HPDE6-E6E7 (cell line): ENCODE data around the gene SPIN1.

Source experiments
- DNase-seq: peaks from one replicate; pipeline ENCODE4 v3.0.0; 2011; ENCODE audit warnings: missing footprints; ENCODE audit errors: extremely low spot score

SPIN1 gene

DNA sequence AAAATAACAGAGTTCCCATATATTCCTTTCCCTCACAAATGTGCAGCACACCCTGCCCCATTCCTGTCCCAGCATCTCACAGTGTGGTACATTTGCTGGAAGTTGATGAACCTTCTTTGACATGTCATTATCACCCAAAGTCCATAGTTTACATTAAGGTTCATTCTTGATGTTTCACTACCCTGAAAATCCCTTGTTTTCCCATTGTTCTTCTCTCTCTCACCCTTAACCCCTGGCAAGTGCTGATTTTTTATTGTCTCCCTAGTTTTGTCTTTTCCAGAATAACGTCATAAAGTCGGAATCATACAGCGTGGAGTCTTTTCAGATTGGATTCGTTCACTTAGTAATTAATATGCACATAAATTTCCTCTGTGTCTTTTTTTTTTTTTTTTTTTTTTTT is 48.1 kb downstream of the SPIN1 start:
- no peak for DNase-seq

- DNase-seq = no peak
These were observed 49.2 kb downstream of the SPIN1 start for GRCh38 chr9:88437210-88438146.

GRCh38 chr9:88438811-88439210 is 50.6 kb downstream of the SPIN1 start:
- DNase-seq = no peak

GRCh38 chr9:88441301-88442007 is 53.2 kb downstream of the SPIN1 start:
- DNase-seq = no peak

GRCh38 chr9:88443480-88444113 is 55.4 kb downstream of the SPIN1 start:
- DNase-seq = no peak

DNA sequence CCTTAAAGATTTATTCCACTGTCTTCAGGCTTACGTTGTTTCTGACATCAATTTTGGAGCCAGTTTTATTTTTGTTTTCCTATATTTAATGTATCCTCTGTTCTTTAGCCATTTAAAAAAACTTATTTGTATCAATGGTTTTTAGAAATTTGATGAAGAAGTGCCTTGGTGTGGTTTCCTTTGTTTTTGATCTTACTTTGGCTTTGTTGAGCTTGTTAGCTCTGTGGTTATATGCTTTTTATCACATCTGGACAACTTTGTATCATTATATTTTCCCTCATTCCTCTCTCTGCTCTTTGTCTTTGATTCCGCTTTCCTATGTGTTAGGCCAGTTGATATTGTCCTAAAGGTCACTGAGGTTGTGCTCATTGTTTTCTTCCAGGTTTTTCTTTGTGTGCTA is 58.5 kb downstream of the SPIN1 start:
- DNase-seq = no peak

DNA sequence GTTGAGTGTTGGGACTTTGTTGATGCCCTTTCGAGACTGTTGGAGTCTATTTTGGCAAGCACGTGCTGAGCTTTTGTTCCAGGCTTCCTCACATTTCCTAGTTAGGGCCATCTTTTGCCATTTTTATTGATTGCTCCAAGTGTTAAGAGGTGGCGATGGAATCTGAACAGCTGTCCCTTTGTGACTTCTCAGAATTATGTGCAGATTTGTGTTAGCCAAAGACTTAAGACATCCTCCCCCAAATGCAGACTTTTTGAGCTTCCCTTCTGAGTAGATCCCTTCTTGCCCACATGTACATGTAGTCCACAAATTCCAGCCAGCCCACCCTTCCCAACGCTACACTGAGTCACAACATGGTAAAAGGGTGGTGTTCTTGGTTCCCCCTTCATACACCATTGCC is 59.2 kb downstream of the SPIN1 start:
- no peak for DNase-seq

DNA sequence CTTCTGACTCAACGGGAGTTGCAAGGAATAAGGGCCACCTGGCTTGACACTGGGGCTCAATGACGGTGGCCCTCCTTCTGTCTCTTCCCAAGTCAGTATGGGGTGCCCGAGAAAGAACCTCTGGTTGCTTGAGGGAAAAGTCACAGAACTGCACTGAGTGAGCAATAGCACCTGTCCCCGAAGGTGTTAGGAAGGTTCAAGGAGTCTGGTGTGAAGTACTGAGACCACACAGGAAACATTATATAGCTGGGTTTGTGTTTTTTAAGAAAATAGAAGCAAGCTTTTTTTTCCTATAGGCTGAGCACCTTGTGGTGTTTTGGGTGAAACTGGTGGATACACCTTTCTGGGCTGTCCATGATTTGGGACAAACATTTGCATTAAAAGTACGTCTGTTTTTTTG is 62.9 kb downstream of the SPIN1 start:
- no peak for DNase-seq

- DNase-seq = no peak
These were observed 70.6 kb downstream of the SPIN1 start for GRCh38 chr9:88458716-88459465.

GRCh38 chr9:88460587-88461332 is 72.5 kb downstream of the SPIN1 start:
- peak; percentile 15 for DNase-seq

- no peak for DNase-seq
These were observed 73.9 kb downstream of the SPIN1 start for GRCh38 chr9:88462191-88462590.

DNA sequence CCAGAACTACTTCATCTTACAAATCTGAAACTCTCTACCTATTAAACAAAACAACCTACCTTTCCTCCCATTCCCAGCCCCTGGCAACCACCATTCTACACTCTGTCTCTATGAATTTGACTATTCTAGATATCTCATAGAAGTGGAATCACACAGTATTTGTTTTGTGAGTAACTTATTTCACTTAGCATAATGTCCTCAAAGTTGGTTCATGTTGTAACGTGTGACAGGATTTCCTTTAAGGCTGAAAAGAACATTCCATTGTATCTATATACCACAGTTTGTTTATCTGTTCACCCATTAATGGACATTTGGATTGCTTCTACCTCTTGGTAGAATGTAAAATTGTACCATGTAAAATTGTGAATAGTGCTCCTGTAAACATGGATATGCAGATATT is 76.6 kb downstream of the SPIN1 start:
- no peak for DNase-seq

- DNase-seq = no peak
These were observed 80.0 kb downstream of the SPIN1 start for GRCh38 chr9:88468226-88468625.

- DNase-seq = no peak
These were observed 88.4 kb downstream of the SPIN1 start for GRCh38 chr9:88476491-88477271.

GRCh38 chr9:88477300-88477751 is 89.1 kb downstream of the SPIN1 start:
- peak; percentile 51 for DNase-seq

DNA sequence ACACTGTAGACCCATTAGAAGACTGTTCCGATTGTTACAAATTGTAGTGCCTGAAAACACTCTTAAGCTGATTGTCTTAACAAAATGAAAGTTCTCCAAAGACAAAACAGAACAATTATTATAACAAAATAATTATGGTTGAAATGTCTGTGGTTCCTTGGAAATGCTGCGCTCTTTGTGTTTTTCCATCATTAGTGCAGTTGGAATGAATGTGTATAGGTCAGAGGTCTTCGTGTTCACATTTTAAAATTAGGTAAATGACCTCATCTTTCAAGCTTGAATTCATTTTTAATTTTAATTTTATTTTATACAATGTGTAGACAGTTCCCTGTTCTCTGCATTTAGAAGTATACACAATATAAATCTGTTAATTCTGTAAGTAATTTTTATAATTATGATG is 90.0 kb downstream of the SPIN1 start:
- no peak for DNase-seq

GRCh38 chr9:88481933-88482332 is 93.7 kb downstream of the SPIN1 start:
- no peak for DNase-seq

DNA sequence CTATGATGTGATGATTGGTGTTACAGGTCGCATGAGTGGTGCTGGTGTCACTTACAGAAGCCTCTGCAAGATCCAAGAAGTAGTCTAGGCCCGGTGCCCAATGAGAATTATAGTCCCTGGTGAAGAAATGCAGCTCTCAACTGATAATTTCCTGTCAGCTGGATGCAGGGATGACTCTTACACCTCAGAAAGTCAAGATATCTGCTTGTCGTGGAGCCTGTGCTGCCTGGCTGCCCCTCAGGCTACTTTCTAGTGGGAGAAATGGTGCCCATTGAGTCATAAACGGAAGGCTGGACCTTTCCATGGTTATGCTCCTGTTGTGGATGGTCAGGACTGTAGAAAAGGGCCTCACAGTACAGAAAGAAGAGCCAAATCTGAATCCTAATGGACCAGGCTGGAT is 99.9 kb downstream of the SPIN1 start:
- DNase-seq = no peak

GRCh38 chr9:88494983-88495721 is 106.9 kb downstream of the SPIN1 start:
- DNase-seq = no peak

GRCh38 chr9:88497224-88497623 is 109.0 kb downstream of the SPIN1 start:
- DNase-seq = no peak
